ENCODE results near the gene PRSS56. TPM values are rescaled to one million over a fixed set of nuclear protein-coding genes. Genes with fewer than 3 reads are reported as not detected.

PRSS56 gene
- total and polyA plus RNA-seq, 2 of the 8 experiments (the other 6 are each of a cell fraction or from before 2014, with no cell fraction given): 0.03 TPM; not detected in 1

GRCh38 chr2:232574674-232575403 lies 54.7 kb downstream of the PRSS56 start (continued):
- TF ChIP-seq SRF (IDR thresholded peaks at IDR 0.05; ENCODE audit: low read depth, low read length): no peak
- no peak for TF ChIP-seq SP4 (IDR thresholded peaks at IDR 0.05; ENCODE audit: low read length)
- TF ChIP-seq TAF7 (optimal IDR thresholded peaks at IDR 0.05; ENCODE audit: borderline replicate concordance, low read depth, low read length): no peak
- no peak for TF ChIP-seq KDM5A (IDR thresholded peaks at IDR 0.05; ENCODE audit: low read length)

Other genes with a start within 250 kb of the PRSS56 start
- gene ALPP, start 141.6 kb upstream of the PRSS56 start, total RNA-seq (2021; fragmentation: NEBNext Ultra II Directional; extraction: Animal tissue kit (Norgen Biotek cat#: 25700)): 0.15 TPM in 1 of 2 replicates, not detected in the other
- 0.15 and 0.20 TPM in 2 replicates for gene ALPP, start 141.6 kb upstream of the PRSS56 start, polyA plus RNA-seq (2011; rRNA removed)
- 0.56 and 0.75 TPM in 2 replicates for gene ALPG, start 113.5 kb upstream of the PRSS56 start, total RNA-seq (2021; fragmentation: NEBNext Ultra II Directional; extraction: Animal tissue kit (Norgen Biotek cat#: 25700))
- gene ALPG, start 113.5 kb upstream of the PRSS56 start, polyA plus RNA-seq (2011; rRNA removed): 2.1 and 3.2 TPM in 2 replicates
- not detected in 2 replicates for gene ALPI, start 64.2 kb upstream of the PRSS56 start, total RNA-seq (2021; fragmentation: NEBNext Ultra II Directional; extraction: Animal tissue kit (Norgen Biotek cat#: 25700))
- gene ALPI, start 64.2 kb upstream of the PRSS56 start, polyA plus RNA-seq (2011; rRNA removed): not detected in 2 replicates
- gene ECEL1, start 32.6 kb upstream of the PRSS56 start, total RNA-seq (2021; fragmentation: NEBNext Ultra II Directional; extraction: Animal tissue kit (Norgen Biotek cat#: 25700)): 6.5 and 7.7 TPM in 2 replicates
- 20.2 and 27.9 TPM in 2 replicates for gene ECEL1, start 32.6 kb upstream of the PRSS56 start, polyA plus RNA-seq (2011; rRNA removed)
- not detected in 2 replicates for gene CHRND, start 5.8 kb downstream of the PRSS56 start, total RNA-seq (2021; fragmentation: NEBNext Ultra II Directional; extraction: Animal tissue kit (Norgen Biotek cat#: 25700))
- gene CHRND, start 5.8 kb downstream of the PRSS56 start, polyA plus RNA-seq (2011; rRNA removed): 0.11 and 0.24 TPM in 2 replicates
- gene CHRNG, start 19.3 kb downstream of the PRSS56 start, total RNA-seq (2021; fragmentation: NEBNext Ultra II Directional; extraction: Animal tissue kit (Norgen Biotek cat#: 25700)): not detected in 2 replicates
- gene CHRNG, start 19.3 kb downstream of the PRSS56 start, polyA plus RNA-seq (2011; rRNA removed): 0.05 TPM in 2 replicates
- 7.9 and 8.3 TPM in 2 replicates for gene TIGD1, start 30.2 kb downstream of the PRSS56 start, total RNA-seq (2021; fragmentation: NEBNext Ultra II Directional; extraction: Animal tissue kit (Norgen Biotek cat#: 25700))
- gene TIGD1, start 30.2 kb downstream of the PRSS56 start, polyA plus RNA-seq (2011; rRNA removed): 4.2 and 4.7 TPM in 2 replicates
- 114 and 116 TPM in 2 replicates for gene EIF4E2, start 30.3 kb downstream of the PRSS56 start, total RNA-seq (2021; fragmentation: NEBNext Ultra II Directional; extraction: Animal tissue kit (Norgen Biotek cat#: 25700))
- gene EIF4E2, start 30.3 kb downstream of the PRSS56 start, polyA plus RNA-seq (2011; rRNA removed): 38.0 and 39.4 TPM in 2 replicates
- gene EFHD1, start 113.2 kb downstream of the PRSS56 start, total RNA-seq (2021; fragmentation: NEBNext Ultra II Directional; extraction: Animal tissue kit (Norgen Biotek cat#: 25700)): 1.5 and 3.4 TPM in 2 replicates
- 4.5 and 5.3 TPM in 2 replicates for gene EFHD1, start 113.2 kb downstream of the PRSS56 start, polyA plus RNA-seq (2011; rRNA removed)
- gene GIGYF2, start 176.9 kb downstream of the PRSS56 start, total RNA-seq (2021; fragmentation: NEBNext Ultra II Directional; extraction: Animal tissue kit (Norgen Biotek cat#: 25700)): 58.2 and 62.0 TPM in 2 replicates
- gene GIGYF2, start 176.9 kb downstream of the PRSS56 start, polyA plus RNA-seq (2011; rRNA removed): 19.3 and 22.3 TPM in 2 replicates

Measured in H1 (cell line).